H9 (cell line): Measurements from ENCODE around the gene GTF2A1L. TPM values are rescaled to one million over a fixed set of nuclear protein-coding genes. Genes with fewer than 3 reads are reported as not detected.

Experiments
- DNase-seq: peaks from one replicate; pipeline ENCODE4 v3.0.0-alpha.2; 2017
- H2AFZ ChIP-seq: one replicate; pipeline ENCODE4 v1.6.1; 2013; ENCODE audit warnings: mild to moderate bottlenecking, low read length, control low read depth, moderate library complexity
- H2AK5ac ChIP-seq: 2 replicates; pipeline ENCODE4 v1.6.1; 2013; ENCODE audit warnings: low read length, control low read depth, mixed read lengths; ENCODE audit not compliant: insufficient read length
- H2BK120ac ChIP-seq: one replicate; pipeline ENCODE4 v1.6.1; 2013; ENCODE audit warnings: low read depth, mild to moderate bottlenecking, low read length, control low read depth, inconsistent platforms; ENCODE audit not compliant: poor library complexity, severe bottlenecking
- H2BK12ac ChIP-seq: 2 replicates; pipeline ENCODE4 v1.6.1; 2013; ENCODE audit warnings: low read length, control low read depth, mixed read lengths, low read depth; ENCODE audit not compliant: insufficient read length
- H2BK15ac ChIP-seq: 2 replicates; pipeline ENCODE4 v1.6.1; 2013; ENCODE audit warnings: low read depth, low read length, control low read depth
- H2BK20ac ChIP-seq: one replicate; pipeline ENCODE4 v1.6.1; 2013; ENCODE audit warnings: low read depth, mild to moderate bottlenecking, low read length, control low read depth, inconsistent platforms; ENCODE audit not compliant: poor library complexity, severe bottlenecking
- H2BK5ac ChIP-seq: 2 replicates; pipeline ENCODE4 v1.6.1; 2013; ENCODE audit warnings: low read length, control low read depth, mixed read lengths; ENCODE audit not compliant: insufficient read length
- H3K14ac ChIP-seq: 2 replicates; pipeline ENCODE4 v1.6.1; 2013; ENCODE audit warnings: low read length, control low read depth; ENCODE audit not compliant: insufficient read depth
- H3K18ac ChIP-seq: 2 replicates; pipeline ENCODE4 v1.6.1; 2013; ENCODE audit warnings: low read depth, mild to moderate bottlenecking, mixed read lengths, low read length, control low read depth; ENCODE audit not compliant: insufficient read length
- H3K23ac ChIP-seq: 2 replicates; pipeline ENCODE4 v1.6.1; 2013; ENCODE audit warnings: low read length, control low read depth, mixed read lengths, low read depth; ENCODE audit not compliant: insufficient read length
- H3K23me2 ChIP-seq: 2 replicates; pipeline ENCODE4 v1.6.1; 2013; ENCODE audit warnings: low read depth, mild to moderate bottlenecking, mixed read lengths, low read length, control low read depth; ENCODE audit not compliant: insufficient read length, poor library complexity, severe bottlenecking
- H3K27ac ChIP-seq: 2 replicates; pipeline ENCODE4 v1.5.1; 2013; ENCODE audit warnings: low read length, control low read depth, mixed read lengths, low read depth; ENCODE audit not compliant: insufficient read length
- H3K27me3 ChIP-seq: 2 replicates; pipeline ENCODE4 v1.6.1; 2013; ENCODE audit warnings: low read length, control low read depth, inconsistent platforms; ENCODE audit not compliant: insufficient read depth
- H3K4ac ChIP-seq: 2 replicates; pipeline ENCODE4 v1.6.1; 2013; ENCODE audit warnings: low read depth, mild to moderate bottlenecking, control low read depth, inconsistent platforms, low read length, moderate library complexity
- H3K4me1 ChIP-seq: 2 replicates; pipeline ENCODE4 v1.6.1; 2013; ENCODE audit warnings: low read length, control low read depth, inconsistent platforms; ENCODE audit not compliant: insufficient read depth
- H3K4me2 ChIP-seq: 2 replicates; pipeline ENCODE4 v1.6.1; 2013; ENCODE audit warnings: low read length, control low read depth, mixed read lengths; ENCODE audit not compliant: insufficient read length, insufficient read depth
- H3K56ac ChIP-seq: 2 replicates; pipeline ENCODE4 v1.6.1; 2013; ENCODE audit warnings: low read depth, mild to moderate bottlenecking, mixed read lengths, low read length, control low read depth; ENCODE audit not compliant: insufficient read length
- H3K79me1 ChIP-seq: 2 replicates; pipeline ENCODE4 v1.6.1; 2013; ENCODE audit warnings: low read depth, mild to moderate bottlenecking, moderate library complexity, low read length, control low read depth, inconsistent platforms; ENCODE audit not compliant: insufficient read depth, poor library complexity, severe bottlenecking
- H3K79me2 ChIP-seq: 2 replicates; pipeline ENCODE4 v1.6.1; 2013; ENCODE audit warnings: low read length, control low read depth, inconsistent platforms; ENCODE audit not compliant: insufficient read depth
- H3K9ac ChIP-seq: 2 replicates; pipeline ENCODE4 v1.6.1; 2013; ENCODE audit warnings: low read length, control low read depth, mixed read lengths; ENCODE audit not compliant: insufficient read length; ENCODE audit errors: extremely low read depth
- H3K9me3 ChIP-seq: one replicate; pipeline ENCODE4 v1.6.1; 2013; ENCODE audit warnings: low read depth, low read length, inconsistent platforms; ENCODE audit not compliant: control insufficient read depth
- H3T11ph ChIP-seq: one replicate; pipeline ENCODE4 v1.6.1; 2013; ENCODE audit warnings: mild to moderate bottlenecking, low read length, control low read depth, inconsistent platforms
- H4K20me1 ChIP-seq: one replicate; pipeline ENCODE4 v1.6.1; 2013; ENCODE audit not compliant: control insufficient read depth, insufficient read length, insufficient read depth
- H4K5ac ChIP-seq: 2 replicates; pipeline ENCODE4 v1.6.1; 2013; ENCODE audit warnings: low read depth, mild to moderate bottlenecking, mixed read lengths, low read length, control low read depth; ENCODE audit not compliant: insufficient read length
- H4K8ac ChIP-seq: replicated peaks from 2 replicates; pipeline ENCODE4 v1.6.1; 2013; ENCODE audit warnings: low read length, control low read depth, mixed read lengths, low read depth; ENCODE audit not compliant: insufficient read length
- H4K91ac ChIP-seq: 2 replicates; pipeline ENCODE4 v1.6.1; 2013; ENCODE audit warnings: low read depth, mild to moderate bottlenecking, moderate library complexity, mixed read lengths, low read length, control low read depth; ENCODE audit not compliant: insufficient read length
- H3K27ac Mint-ChIP-seq, 3 experiments: 2 replicates in 2 of 3; 3 replicates in 1 of 3; pipeline ENCODE4 v1.8.0; 2020 to 2021; ENCODE audit warnings: mixed read lengths in 3 of 3, mild to moderate bottlenecking in 1 of 3, moderate library complexity in 1 of 3
- H3K27me3 Mint-ChIP-seq: 2 replicates; pipeline ENCODE4 v1.8.0; 2021; ENCODE audit warnings: low read depth, mild to moderate bottlenecking, moderate library complexity, mixed read lengths
- H3K36me3 Mint-ChIP-seq, 3 experiments: 2 replicates in 2 of 3; 3 replicates in 1 of 3; pipeline ENCODE4 v1.8.0; 2020 to 2021; ENCODE audit warnings: low read depth in 3 of 3, mixed read lengths in 3 of 3; ENCODE audit not compliant: insufficient read depth in 1 of 3
- H3K4me1 Mint-ChIP-seq, 2 experiments: 2 replicates each; pipeline ENCODE4 v1.8.0; 2020; ENCODE audit warnings: mixed read lengths in 2 of 2
- H3K4me3 Mint-ChIP-seq, 2 experiments: 2 replicates in 1 of 2; 3 replicates in 1 of 2; pipeline ENCODE4 v1.8.0; 2020 to 2021; ENCODE audit warnings: mild to moderate bottlenecking in 2 of 2, mixed read lengths in 2 of 2, moderate library complexity in 1 of 2
- H3K9me3 Mint-ChIP-seq, 2 experiments: 2 replicates in 1 of 2; 3 replicates in 1 of 2; pipeline ENCODE4 v1.8.0; 2020; ENCODE audit warnings: mild to moderate bottlenecking in 2 of 2, mixed read lengths in 2 of 2, moderate library complexity in 1 of 2
- WGBS: extraction: QIAGEN DNeasy Blood & Tissue Kit; methylation state at CpG from one replicate; pipeline ENCODE4 v1.1.7; 2013; ENCODE audit warnings: missing lambda C conversion rate, low lambda C conversion rate, mixed read lengths; ENCODE audit not compliant: insufficient read length; ENCODE audit errors: extremely low coverage; 5-methylcytosine and 5-hydroxymethylcytosine counted together
- total RNA-seq: library from RNA; stranded (reverse); gene quantifications from 2 replicates; pipeline ENCODE4 v1.2.1, GENCODE V29; 2021
- TF ChIP-seq, protein P1 (sequence below): fragments of 200-600 bp; sonication (generic); conservative IDR thresholded peaks from 3 replicates; pipeline ENCODE4 v1.8.0; 2021; ENCODE audit warnings: antibody characterized with exemption, mild to moderate bottlenecking

GTF2A1L gene
- total RNA-seq, 1 experiment from 2014 or later: not detected

DNA sequence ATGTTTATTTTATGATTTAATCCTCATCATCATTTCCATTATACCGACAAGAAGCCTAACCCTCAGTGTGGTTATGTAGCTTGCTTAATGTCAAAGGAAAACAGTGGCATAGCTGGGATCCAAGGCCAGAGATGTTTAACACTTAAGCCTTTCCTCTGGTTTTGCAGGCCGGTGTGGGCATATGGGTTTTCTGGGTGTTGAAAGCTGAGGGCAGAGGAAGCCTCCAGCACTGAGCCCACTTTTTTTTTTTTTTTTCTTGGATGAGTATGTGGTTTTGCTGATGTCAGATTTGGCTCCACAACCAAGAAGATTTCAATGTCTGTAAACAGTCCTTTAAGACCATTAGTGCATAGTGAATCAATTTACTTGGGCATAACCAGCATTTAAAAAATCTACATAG, 96.6 kb downstream of the GTF2A1L start:
- Histone ChIP-seq H3K4ac (no peak overlapping the region), H4K5ac (no peak overlapping the region), H2BK120ac (no peak overlapping the region), H3K56ac (no peak overlapping the region), H3K79me1 (no peaks in the 10 kb centered on the region), H3K14ac (no peak overlapping the region), H3K27ac (no peak overlapping the region), H2BK5ac (no peak overlapping the region), H3K4me2 (no peak overlapping the region), H3K4me1 (peaks cover 3% of the 10 kb centered on the region; the same call in 1 of the 2 replicates), H4K20me1 (no peaks in the 10 kb centered on the region), H3K23me2 (no peaks in the 10 kb centered on the region), H3K9me3 (no peaks in the 10 kb centered on the region), H2BK20ac (no peak overlapping the region), H3K9ac (no peak overlapping the region), H3T11ph (no peak overlapping the region), H4K91ac (no peak overlapping the region), H4K8ac (no peak overlapping the region), H3K27me3 (no peaks in the 10 kb centered on the region), H3K79me2 (no peaks in the 10 kb centered on the region), H2AFZ (no peak overlapping the region), H3K23ac (no peak overlapping the region), H2BK12ac (no peak overlapping the region), H2BK15ac (no peak overlapping the region), H2AK5ac (no peak overlapping the region), H3K18ac (no peak overlapping the region)
- no CpG with 5 or more reads among the region's 2 CpGs for WGBS
- TF ChIP-seq, protein P1, sequence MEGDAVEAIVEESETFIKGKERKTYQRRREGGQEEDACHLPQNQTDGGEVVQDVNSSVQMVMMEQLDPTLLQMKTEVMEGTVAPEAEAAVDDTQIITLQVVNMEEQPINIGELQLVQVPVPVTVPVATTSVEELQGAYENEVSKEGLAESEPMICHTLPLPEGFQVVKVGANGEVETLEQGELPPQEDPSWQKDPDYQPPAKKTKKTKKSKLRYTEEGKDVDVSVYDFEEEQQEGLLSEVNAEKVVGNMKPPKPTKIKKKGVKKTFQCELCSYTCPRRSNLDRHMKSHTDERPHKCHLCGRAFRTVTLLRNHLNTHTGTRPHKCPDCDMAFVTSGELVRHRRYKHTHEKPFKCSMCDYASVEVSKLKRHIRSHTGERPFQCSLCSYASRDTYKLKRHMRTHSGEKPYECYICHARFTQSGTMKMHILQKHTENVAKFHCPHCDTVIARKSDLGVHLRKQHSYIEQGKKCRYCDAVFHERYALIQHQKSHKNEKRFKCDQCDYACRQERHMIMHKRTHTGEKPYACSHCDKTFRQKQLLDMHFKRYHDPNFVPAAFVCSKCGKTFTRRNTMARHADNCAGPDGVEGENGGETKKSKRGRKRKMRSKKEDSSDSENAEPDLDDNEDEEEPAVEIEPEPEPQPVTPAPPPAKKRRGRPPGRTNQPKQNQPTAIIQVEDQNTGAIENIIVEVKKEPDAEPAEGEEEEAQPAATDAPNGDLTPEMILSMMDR: no peak
- H3K9me3 Mint-ChIP-seq: no peaks in the 10 kb centered on the region
- peaks cover 16 to 23% of the 10 kb centered on the region in 2 experiments for H3K4me1 Mint-ChIP-seq
- no peak overlapping the region for H3K4me3 Mint-ChIP-seq
- no peak for DNase-seq
- no peaks in the 10 kb centered on the region for H3K36me3 Mint-ChIP-seq
- H3K27ac Mint-ChIP-seq: no peak overlapping the region
- H3K27me3 Mint-ChIP-seq: no peaks in the 10 kb centered on the region; the same call in 1 of the 2 replicates
